Skin epidermis (tissue), 12 donors: ENCODE measurements around the gene TPBGL.

Experiments
- H3K27ac ChIP-seq, 21 experiments: fragments of 200-600 bp; sonication (generic) in 11 of 21; one replicate each; pipeline ENCODE4 v1.5.0; 2020; ENCODE audit warnings: mild to moderate bottlenecking in 3 of 21, inconsistent platforms in 2 of 21, moderate library complexity in 2 of 21
- H3K4me3 ChIP-seq, 7 experiments: fragments of 200-600 bp; sonication (generic) in 2 of 7; one replicate each; pipeline ENCODE4 v1.5.0; 2020; ENCODE audit warnings: inconsistent platforms in 2 of 7, mild to moderate bottlenecking in 2 of 7, moderate library complexity in 1 of 7

TPBGL gene, protein sequence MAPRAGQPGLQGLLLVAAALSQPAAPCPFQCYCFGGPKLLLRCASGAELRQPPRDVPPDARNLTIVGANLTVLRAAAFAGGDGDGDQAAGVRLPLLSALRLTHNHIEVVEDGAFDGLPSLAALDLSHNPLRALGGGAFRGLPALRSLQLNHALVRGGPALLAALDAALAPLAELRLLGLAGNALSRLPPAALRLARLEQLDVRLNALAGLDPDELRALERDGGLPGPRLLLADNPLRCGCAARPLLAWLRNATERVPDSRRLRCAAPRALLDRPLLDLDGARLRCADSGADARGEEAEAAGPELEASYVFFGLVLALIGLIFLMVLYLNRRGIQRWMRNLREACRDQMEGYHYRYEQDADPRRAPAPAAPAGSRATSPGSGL

DNA sequence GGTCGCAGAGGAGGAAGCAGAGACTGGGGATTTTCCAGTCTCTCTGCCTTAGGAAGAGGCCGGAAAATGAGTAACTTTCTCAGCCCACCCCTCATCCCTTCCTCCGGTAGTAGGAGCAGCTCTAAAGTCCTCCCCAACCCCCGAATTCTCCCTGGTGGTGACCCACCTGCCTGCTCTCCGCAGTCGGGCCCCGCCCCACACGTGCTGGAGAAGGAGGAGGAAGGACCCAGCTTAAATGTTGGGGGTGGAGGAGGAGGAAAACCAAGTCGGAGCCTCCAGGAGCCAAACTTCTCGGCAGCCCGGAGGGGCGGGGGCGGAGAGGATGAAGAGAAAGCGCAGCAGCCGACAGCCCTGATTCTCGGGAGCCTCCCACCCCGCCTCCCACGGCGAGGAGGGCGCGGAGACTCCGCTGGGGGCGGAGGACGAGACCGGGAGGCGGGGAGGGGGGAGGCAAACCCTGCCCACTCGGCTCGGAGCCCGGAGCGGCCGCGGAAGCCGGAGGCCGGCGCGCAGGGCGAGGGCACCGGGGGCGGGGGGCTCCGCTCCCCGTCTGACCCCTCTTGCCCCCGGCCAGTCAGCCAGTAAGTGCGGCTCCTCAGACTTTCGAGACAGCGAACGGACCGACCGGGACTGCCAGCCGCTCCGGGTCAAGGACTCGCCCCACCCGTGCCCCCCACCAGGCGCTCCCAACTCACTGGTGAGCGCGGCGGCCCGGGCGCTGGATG is at the start of gene TPBGL:
Gene TPBGL, plus strand, starts transcription at position 464 of the 725 bp plus-strand sequence. CDS start 276 bp downstream, outside the sequence.
- Histone ChIP-seq H3K4me3 (peak within 1 kb of the TSS; percentile 1 to 52 (median 33)), H3K27ac (no peak within 1 kb of the TSS)

DNA sequence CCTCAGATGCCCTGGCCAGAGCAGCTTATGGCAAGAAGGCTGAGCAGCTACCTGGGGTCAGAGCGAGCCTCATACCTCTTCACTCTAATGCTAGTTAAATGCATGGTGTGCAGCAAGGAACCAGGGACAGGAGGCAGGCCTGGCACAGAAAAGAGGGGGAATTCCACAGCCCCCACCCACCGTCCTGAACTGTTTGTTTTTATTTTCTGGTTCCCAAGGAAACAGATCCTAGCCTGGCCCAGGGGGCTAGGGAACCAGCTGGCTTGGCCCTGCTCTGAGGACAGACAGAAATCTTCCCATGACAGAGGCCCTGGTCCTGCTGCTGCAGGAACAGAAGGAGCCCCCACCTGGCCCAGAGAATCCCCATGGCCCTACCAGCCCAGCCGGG is 49.2 kb upstream of the TPBGL start:
- Histone ChIP-seq H3K27ac (peak overlapping the region in 2 of 21 experiments; percentile 1 to 31), H3K4me3 (no peak overlapping the region)

DNA sequence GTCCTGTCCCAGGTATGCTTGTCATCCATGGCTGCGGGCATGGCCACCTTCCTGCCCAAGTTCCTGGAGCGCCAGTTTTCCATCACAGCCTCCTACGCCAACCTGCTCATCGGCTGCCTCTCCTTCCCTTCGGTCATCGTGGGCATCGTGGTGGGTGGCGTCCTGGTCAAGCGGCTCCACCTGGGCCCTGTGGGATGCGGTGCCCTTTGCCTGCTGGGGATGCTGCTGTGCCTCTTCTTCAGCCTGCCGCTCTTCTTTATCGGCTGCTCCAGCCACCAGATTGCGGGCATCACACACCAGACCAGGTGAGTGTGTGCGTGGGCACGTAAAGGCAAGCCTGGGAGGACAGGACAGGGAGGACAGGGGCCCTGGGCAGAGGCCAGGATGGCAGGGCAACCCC is 47.3 kb upstream of the TPBGL start:
- Histone ChIP-seq H3K4me3 (no peak overlapping the region), H3K27ac (no peak overlapping the region)

DNA sequence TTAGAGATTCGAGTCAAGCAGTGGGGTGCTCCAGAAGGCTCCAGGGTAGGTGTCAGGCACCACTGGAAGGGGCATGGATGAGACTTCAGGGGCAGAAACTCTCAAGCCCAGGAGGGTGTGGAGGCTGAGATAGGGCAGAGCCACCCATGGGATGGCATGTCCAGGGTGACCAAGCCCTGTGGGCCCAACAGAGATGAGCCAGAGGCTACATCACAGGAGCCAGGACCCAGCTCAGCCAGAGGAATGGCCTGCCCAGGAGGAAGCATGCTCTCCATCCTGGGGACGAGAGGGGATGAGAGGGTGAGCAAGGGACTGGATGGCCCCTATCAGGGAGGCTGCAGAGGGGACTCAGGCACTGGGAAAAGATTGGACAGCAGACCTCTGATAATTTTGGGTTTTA is 46.9 kb upstream of the TPBGL start:
- Histone ChIP-seq H3K27ac (peak overlapping the region in 1 of 21 experiments; percentile 31), H3K4me3 (no peak overlapping the region)

DNA sequence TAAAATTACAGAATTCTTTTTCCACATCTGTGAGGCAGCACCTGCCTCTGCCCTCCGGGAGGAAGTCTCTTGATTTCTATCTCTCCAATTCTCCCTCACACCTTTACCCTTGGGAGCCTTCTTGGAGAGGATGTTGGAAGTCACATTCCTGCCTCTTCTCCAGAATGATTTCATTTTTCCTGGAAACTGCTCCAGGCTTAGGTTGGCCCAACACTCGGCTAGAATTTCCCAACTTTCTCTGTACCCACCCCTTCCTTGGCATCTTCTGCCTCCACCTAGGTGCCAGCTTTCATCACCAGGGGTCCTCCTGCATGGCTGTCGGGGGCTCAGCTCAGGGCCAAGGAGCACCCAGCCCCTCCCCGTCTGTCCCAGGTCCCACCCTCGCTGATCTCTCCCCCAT is 46.4 kb upstream of the TPBGL start:
- Histone ChIP-seq H3K27ac (peak overlapping the region in 4 of 21 experiments; percentile 11 to 82 (median 30)), H3K4me3 (no peak overlapping the region)

DNA sequence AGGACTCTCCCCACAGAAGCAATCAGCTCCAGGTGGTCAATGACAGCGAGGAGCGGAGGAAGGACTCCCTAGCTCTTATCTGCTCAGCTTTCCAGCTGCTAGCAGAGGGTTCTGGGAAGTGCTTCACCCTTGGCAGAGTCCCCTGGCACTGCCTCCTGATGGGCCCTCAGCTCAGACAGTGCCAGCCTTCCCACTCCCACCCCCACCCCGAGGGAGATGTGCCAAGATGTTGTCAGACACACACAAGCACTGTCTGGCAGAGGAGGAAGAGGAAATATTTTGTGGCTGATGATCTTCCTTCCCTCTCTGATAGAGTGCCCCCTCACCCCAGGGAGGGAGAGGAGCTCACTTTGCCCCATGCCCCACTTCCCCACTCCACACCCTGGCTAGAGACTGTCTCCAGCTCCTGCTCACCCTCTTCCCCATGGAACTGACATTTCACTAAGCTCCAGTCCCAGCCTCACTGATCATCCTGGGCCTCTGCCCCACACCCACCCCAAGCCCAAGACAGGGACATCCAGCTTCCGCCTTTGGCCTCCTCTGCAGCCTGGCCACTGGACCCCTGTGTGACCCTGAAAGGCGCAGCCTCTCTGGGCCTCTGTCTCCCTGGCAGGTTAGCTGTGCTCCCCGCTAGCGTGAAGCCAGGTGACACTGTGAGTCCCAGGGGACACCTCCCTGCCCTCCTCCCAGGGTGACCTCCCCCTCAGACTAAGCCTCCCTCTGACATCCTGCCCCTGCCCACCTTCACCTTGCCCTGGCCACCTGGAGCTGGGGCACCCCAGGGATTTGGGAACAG is 45.2 kb upstream of the TPBGL start:
- no peak overlapping the region for H3K4me3 ChIP-seq
- peak overlapping the region in 5 of 21 experiments; percentile 14 to 82 (median 46) for H3K27ac ChIP-seq

DNA sequence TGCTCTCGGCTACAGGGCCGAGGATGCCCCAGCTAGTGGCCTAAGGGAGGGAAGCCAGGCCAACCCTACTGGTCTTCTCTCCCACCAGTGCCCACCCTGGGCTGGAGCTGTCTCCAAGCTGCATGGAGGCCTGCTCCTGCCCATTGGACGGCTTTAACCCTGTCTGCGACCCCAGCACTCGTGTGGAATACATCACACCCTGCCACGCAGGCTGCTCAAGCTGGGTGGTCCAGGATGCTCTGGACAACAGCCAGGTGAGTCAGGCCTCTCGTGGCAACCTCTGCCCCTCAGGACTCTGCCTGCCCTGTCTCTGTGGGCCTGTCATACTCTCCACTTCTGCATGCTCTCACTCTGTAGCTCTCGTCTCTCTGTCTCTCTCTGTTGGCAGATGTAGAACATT is 44.1 kb upstream of the TPBGL start:
- Histone ChIP-seq H3K27ac (peak overlapping the region in 3 of 21 experiments; percentile 16 to 82 (median 39)), H3K4me3 (no peak overlapping the region)

DNA sequence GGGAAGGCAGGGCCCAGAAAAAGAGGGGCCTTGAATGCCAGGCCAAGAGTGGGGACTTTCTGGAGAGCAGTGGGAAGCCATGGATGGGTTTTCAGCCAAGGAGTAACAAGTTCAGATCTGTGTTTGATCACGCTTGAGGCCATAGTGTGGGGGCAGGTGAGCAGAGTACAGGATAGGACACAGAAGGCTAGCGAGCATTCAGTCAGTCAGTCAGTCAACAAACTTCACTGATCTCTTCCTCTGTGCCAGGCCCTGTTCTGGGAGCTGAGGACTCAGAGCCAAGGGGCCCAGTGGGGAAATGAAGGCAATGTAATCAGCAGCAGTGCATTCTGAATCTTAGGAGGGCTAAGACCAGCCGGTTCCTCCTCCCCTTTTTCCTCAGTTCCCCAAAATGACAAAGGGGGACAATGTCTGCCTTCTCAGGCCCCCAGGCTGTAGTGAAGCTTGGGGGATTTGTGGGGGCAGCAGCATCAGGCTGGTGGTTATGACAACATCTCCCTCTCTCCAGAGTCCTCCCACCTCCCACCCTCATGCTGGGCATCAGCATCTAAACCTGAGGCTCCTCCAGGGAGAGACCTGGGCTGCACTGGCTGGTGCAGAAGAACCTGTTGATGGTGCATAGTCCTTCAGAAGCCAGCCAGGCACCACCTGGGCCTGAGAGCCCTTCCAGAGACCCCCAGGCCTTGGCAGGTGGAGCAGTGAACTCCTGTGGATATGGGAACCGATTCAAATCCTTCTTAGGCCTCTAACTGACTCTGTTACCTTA is 42.9 kb upstream of the TPBGL start:
- Histone ChIP-seq H3K27ac (peak overlapping the region in 2 of 21 experiments; percentile 37 to 78), H3K4me3 (no peak overlapping the region)

DNA sequence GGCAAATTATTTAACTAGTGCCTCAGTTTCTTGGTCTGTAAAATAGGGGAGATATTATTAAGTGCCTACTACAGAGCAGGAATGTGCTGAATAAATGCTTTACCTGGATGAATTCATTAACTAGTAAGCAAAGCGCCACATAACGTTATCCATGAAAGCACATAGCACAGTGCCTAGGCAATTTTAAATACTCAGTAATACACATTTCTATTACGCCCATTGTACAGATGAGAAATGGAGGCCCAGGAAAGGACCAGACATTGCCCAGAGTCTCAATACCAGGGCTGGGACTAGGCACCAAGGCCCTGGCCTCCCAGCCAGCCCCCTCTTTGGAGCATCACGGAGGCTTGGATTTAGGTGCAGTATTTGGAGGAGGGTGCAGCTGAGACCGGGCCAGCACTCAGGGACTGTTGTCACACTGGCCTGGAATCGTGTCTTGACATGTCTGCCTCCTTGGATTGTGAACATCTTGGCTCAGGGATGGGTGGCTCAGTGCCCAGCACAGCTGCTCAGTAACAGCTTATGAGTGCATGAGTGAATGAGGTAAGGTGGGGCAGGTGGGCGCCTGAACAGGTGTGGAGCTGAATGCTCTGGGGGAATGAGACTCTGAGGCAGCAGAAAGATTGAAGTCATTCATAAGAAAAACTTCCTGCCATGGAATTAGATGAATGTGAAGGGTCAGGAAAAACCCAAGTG is 42.1 kb upstream of the TPBGL start:
- Histone ChIP-seq H3K4me3 (no peak overlapping the region), H3K27ac (peak overlapping the region in 1 of 21 experiments; percentile 78)

DNA sequence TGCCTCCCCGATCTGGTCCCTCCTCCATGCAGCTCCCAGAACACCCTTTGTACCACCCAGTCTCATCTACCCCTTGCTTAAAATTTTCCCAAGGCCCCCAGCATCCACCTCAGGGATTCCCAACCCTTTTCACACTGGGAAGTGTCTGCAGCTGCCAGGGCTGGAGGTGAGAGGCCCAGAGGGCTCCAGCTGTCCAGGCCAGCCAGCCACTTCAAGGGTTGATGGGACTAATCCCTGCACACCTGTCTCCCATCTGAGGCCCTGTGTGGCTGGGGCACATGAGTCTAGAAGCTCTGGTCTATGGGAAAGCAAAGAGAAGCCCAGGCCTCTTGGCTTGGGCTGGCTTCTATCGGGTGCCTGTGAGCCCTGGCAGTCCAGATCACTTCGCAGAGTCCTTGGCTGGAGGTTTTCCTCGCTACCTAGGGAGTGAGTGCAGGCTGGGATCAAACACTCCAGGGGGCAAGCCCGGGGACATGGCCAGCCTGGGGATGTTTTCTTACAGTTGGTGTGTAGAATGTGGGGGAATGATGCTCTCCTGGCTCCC is 41.1 kb upstream of the TPBGL start:
- H3K27ac ChIP-seq = peak overlapping the region in 1 of 21 experiments; percentile 0
- H3K4me3 ChIP-seq = no peak overlapping the region

DNA sequence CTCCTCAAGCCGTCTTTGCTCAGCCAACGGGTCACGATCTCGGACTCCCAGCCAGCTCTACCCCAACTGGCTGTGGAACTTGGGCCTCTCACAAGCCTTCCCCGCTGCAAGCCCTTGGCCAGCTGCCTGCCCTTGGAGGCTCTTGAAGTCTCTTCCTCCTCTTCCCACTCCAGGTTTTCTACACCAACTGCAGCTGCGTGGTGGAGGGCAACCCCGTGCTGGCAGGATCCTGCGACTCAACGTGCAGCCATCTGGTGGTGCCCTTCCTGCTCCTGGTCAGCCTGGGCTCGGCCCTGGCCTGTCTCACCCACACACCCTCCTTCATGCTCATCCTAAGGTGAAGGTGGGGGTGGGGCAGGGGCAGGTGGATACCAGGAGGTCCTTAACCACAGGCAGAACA is 40.5 kb upstream of the TPBGL start:
- Histone ChIP-seq H3K27ac (no peak overlapping the region), H3K4me3 (no peak overlapping the region)

DNA sequence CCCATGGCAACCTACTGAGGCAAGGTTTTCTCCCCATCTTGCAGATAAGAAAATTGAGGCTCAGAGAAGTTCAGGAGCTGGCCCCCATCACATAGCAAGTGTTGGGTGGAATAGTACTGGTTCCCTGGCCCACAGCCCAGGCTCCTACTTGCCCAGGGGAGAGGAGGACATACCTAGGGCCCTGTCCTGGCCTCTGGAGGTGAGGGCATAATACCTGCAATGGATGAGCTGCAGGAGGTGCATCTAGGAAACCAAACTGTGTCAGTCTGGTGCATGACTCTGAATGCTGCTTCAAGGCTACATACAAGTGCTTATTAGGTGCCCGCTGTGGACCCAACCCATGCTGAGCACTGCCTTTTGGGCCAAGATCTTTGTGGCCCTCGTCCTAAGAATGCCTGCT is 40.0 kb upstream of the TPBGL start:
- no peak overlapping the region for H3K27ac ChIP-seq
- no peak overlapping the region for H3K4me3 ChIP-seq

DNA sequence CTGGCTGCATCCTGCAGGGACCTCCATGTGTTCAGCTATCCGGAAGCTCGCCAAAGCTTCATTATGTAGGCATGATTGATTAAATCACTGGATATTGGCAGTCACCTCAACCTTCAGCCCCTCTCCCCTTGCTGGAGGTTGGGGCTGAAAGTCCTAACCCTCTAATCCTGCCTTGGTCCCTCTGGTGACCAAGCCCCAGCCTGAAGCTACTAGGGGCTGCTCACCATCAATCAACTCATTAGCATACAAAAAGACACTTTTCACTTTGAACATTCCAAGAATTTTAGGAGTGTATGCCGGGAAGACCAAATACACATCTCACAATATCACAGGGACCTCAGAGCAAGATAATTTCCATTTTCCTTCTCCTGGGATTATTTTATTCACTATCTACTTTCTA is 38.8 kb upstream of the TPBGL start:
- no peak overlapping the region for H3K4me3 ChIP-seq
- no peak overlapping the region for H3K27ac ChIP-seq

DNA sequence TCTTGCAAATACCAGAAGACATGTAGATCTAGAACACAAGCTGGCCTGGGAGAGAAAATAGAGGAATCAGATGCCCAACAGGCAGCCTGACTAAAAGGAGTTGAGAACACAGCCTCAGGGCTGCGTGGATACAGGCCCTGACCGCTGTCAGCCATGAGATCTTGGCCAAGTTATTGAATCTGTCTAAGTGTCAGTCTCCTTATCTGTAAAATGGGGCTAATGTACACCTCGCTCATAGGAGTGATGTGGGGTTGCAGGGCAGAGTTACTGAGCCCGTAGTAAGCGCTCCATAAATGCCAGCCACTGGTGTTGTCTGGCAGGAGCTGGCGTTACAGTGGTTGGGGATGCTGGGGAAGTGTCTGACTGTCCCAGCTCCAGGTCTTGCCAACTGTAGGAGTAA is 38.4 kb upstream of the TPBGL start:
- no peak overlapping the region for H3K4me3 ChIP-seq
- H3K27ac ChIP-seq = no peak overlapping the region

DNA sequence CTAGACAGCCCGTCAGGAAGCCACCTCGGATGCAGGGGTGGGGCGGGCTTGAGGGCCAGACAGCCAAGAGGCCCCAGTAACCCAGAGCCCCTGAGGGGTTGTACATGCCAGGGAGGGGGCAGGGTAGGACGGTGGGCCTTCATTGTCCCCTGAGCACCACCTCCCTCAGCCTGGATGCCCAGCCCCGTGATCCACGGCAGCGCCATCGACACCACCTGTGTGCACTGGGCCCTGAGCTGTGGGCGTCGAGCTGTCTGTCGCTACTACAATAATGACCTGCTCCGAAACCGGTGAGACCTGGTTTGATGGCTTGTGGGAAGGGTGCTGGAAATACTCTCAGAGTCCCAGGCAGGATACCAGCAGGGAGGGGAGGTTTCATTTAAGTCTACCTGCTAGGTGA is 37.4 kb upstream of the TPBGL start:
- H3K4me3 ChIP-seq = no peak overlapping the region

DNA sequence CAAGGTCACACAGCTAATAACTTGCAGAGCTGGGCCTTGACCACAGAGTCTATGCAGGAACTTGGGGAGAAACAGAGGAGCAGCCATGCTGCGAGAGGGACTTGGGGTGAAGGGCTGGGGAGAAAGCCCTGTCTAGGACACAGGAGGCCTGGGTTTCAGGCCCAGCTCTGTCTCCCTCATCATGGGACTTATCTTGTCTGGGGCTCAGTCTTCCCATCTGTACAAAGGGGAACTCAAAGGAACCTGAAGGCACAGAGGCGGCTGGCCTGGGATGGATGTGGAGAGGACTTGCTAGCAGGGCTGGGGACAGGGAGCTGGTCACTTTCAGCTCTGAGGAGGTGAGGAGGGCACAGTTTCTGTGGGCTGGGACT is 36.9 kb upstream of the TPBGL start:
- Histone ChIP-seq H3K4me3 (no peak overlapping the region), H3K27ac (no peak overlapping the region)

More for the DNA sequence above, 37.4 kb upstream of the TPBGL start:
- H3K27ac ChIP-seq = no peak overlapping the region

DNA sequence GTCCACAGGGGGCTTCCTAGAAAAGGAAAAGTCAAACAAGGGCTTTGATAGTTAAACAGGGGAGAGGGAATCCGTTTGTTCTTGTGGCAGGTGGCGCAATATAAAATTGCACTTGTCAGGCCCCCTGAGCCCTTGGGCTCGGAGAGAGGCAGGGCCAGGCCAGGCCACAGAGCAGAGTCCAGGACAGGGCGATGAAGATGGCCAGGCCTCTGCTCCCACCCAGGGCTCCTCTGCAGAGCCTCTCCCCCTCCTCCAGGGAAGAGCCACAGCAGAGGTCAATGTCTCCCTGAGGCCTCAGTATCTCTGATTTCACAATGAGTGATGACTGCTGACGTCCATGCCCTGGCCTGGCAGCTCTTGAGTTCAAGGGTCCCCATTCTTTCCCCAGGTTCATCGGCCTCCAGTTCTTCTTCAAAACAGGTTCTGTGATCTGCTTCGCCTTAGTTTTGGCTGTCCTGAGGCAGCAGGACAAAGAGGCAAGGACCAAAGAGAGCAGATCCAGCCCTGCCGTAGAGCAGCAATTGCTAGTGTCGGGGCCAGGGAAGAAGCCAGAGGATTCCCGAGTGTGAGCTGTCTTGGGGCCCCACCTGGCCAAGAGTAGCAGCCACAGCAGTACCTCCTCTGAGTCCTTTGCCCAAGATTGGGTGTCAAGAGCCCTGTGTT is 36.4 kb upstream of the TPBGL start:
- H3K4me3 ChIP-seq = no peak overlapping the region
- H3K27ac ChIP-seq = no peak overlapping the region
